GM23338 (cell line): ENCODE data around the gene FZD2. TPM values are rescaled to one million over a fixed set of nuclear protein-coding genes. Genes with fewer than 3 reads are reported as not detected.

Experiments used
- ATAC-seq: fragments of 200-7000 bp; cut with Tn5 transposase; 3 replicates; pipeline ENCODE4 v1.9.1; 2020
- DNase-seq: peaks from one replicate; pipeline ENCODE4 v3.0.0-alpha.2; 2015; ENCODE audit warnings: low spot score
- H2AFZ ChIP-seq: fragments of 200-600 bp; sonication (generic); 2 replicates; pipeline ENCODE4 v1.8.0; 2016; ENCODE audit warnings: antibody characterized with exemption, mild to moderate bottlenecking, moderate library complexity
- H3F3A ChIP-seq: fragments of 200-600 bp; sonication (generic); replicated peaks from 2 replicates; pipeline ENCODE4 v1.8.0; 2017; ENCODE audit warnings: antibody characterized with exemption, mixed run types, low read depth
- H3K27ac ChIP-seq: fragments of 200-600 bp; sonication (generic); 2 replicates; pipeline ENCODE4 v1.6.1; 2016; ENCODE audit warnings: low read depth
- H3K27me3 ChIP-seq: fragments of 200-600 bp; sonication (generic); 2 replicates; pipeline ENCODE4 v1.8.0; 2016; ENCODE audit warnings: mild to moderate bottlenecking, mixed run types, moderate library complexity; ENCODE audit not compliant: insufficient read depth
- H3K36me3 ChIP-seq: fragments of 200-600 bp; sonication (generic); 2 replicates; pipeline ENCODE4 v1.8.0; 2016; ENCODE audit warnings: mild to moderate bottlenecking; ENCODE audit not compliant: insufficient read depth
- H3K4me1 ChIP-seq: fragments of 200-600 bp; sonication (generic); 2 replicates; pipeline ENCODE4 v1.8.0; 2016; ENCODE audit warnings: mild to moderate bottlenecking, moderate library complexity; ENCODE audit not compliant: insufficient read depth
- H3K4me2 ChIP-seq: fragments of 200-600 bp; sonication (generic); 2 replicates; pipeline ENCODE4 v1.7.1; 2017; ENCODE audit warnings: mixed run types
- H3K4me3 ChIP-seq: fragments of 200-600 bp; sonication (generic); 2 replicates; pipeline ENCODE4 v1.6.1; 2016; ENCODE audit warnings: mixed run types
- H3K79me2 ChIP-seq: fragments of 200-600 bp; sonication (generic); replicated peaks from 2 replicates; pipeline ENCODE4 v1.8.0; 2017; ENCODE audit warnings: mild to moderate bottlenecking; ENCODE audit not compliant: insufficient read depth
- H3K9me2 ChIP-seq: fragments of 200-600 bp; sonication (generic); 2 replicates; pipeline ENCODE4 v1.8.0; 2017; ENCODE audit not compliant: insufficient read depth
- H4K20me1 ChIP-seq: fragments of 200-600 bp; sonication (generic); replicated peaks from 2 replicates; pipeline ENCODE4 v1.8.0; 2017; ENCODE audit warnings: mild to moderate bottlenecking; ENCODE audit not compliant: insufficient read depth
- H3K27ac Mint-ChIP-seq: 2 replicates; pipeline ENCODE4 v1.8.0; 2020; ENCODE audit warnings: inconsistent platforms, mild to moderate bottlenecking, moderate library complexity, mixed read lengths
- H3K27me3 Mint-ChIP-seq: 3 replicates; pipeline ENCODE4 v1.8.0; 2022; ENCODE audit warnings: low read depth, mild to moderate bottlenecking, moderate library complexity, mixed read lengths, inconsistent platforms; ENCODE audit not compliant: insufficient read depth, poor library complexity
- H3K36me3 Mint-ChIP-seq: 3 replicates; pipeline ENCODE4 v1.8.0; 2021; ENCODE audit warnings: low read depth, mild to moderate bottlenecking, inconsistent platforms, moderate library complexity, mixed read lengths
- H3K4me1 Mint-ChIP-seq: 3 replicates; pipeline ENCODE4 v1.8.0; 2020; ENCODE audit warnings: mild to moderate bottlenecking, inconsistent platforms, mixed read lengths
- H3K4me3 Mint-ChIP-seq: 3 replicates; pipeline ENCODE4 v1.8.0; 2021; ENCODE audit warnings: moderate library complexity, mild to moderate bottlenecking, inconsistent platforms, mixed read lengths
- H3K9me3 Mint-ChIP-seq: 3 replicates; pipeline ENCODE4 v1.8.0; 2020; ENCODE audit warnings: moderate library complexity, mild to moderate bottlenecking, inconsistent platforms, mixed read lengths
- CREB1 ChIP-seq: fragments of 250-450 bp; sonication (Bioruptor Pico); IDR thresholded peaks from 2 replicates; pipeline ENCODE4 v1.5.0; 2020; ENCODE audit warnings: low read depth, mild to moderate bottlenecking, moderate library complexity
- CTCF ChIP-seq, 2 experiments: fragments of 200-600 bp in 1 of 2; sonication (generic) in 1 of 2; conservative IDR thresholded peaks; 2 replicates each; pipeline versions ENCODE4 v1.5.1 to v1.6.1; 2016 to 2017; ENCODE audit warnings: antibody characterized with exemption in 2 of 2, low read depth in 2 of 2, mild to moderate bottlenecking in 2 of 2, moderate library complexity in 1 of 2
- EZH2 ChIP-seq: fragments of 200-600 bp; sonication (generic); IDR thresholded peaks from one replicate; pipeline ENCODE4 v1.8.0; 2017; ENCODE audit warnings: antibody characterized with exemption, mild to moderate bottlenecking, low read depth; ENCODE audit not compliant: unreplicated experiment
- EZH2phosphoT487 ChIP-seq: fragments of 200-600 bp; sonication (generic); IDR thresholded peaks from one replicate; pipeline ENCODE4 v1.8.1; 2018; ENCODE audit warnings: antibody characterized with exemption; ENCODE audit not compliant: unreplicated experiment
- JUNB ChIP-seq: IDR thresholded peaks from one replicate; pipeline ENCODE4 v1.6.1; 2016; ENCODE audit warnings: antibody characterized with exemption; ENCODE audit not compliant: unreplicated experiment
- NANOG ChIP-seq: IDR thresholded peaks from 2 replicates; pipeline ENCODE4 v1.6.1; 2016; ENCODE audit warnings: antibody characterized with exemption, borderline replicate concordance
- POLR2AphosphoS5 ChIP-seq: IDR thresholded peaks from 2 replicates; pipeline ENCODE4 v1.6.1; 2016; ENCODE audit warnings: antibody characterized with exemption, low read depth
- STAT1 ChIP-seq: IDR thresholded peaks from one replicate; pipeline ENCODE4 v1.6.1; 2016; ENCODE audit warnings: antibody characterized with exemption; ENCODE audit not compliant: unreplicated experiment
- ZNF114 ChIP-seq: fragments of 250-450 bp; sonication (Bioruptor Pico); IDR thresholded peaks from 2 replicates; pipeline ENCODE4 v1.5.0; 2020; ENCODE audit warnings: mild to moderate bottlenecking, moderate library complexity
- ZNF331 ChIP-seq: fragments of 250-450 bp; sonication (Bioruptor Pico); IDR thresholded peaks from 2 replicates; pipeline ENCODE4 v1.5.0; 2020; ENCODE audit warnings: low read depth, mild to moderate bottlenecking, moderate library complexity
- ZNF462 ChIP-seq: fragments of 250-450 bp; sonication (Bioruptor Pico); IDR thresholded peaks from 2 replicates; pipeline ENCODE4 v1.5.0; 2020; ENCODE audit warnings: mild to moderate bottlenecking, moderate library complexity
- polyA plus RNA-seq: library from polyadenylated mRNA; unstranded; fragments of >200 nt; fragmentation: Nextera tagmentation; extraction: Ambion mirVana; gene quantifications from 2 replicates; pipeline ENCODE4 v1.2.1, GENCODE V29; 2016
- total RNA-seq: library from RNA; depleted of rRNA; stranded (reverse); fragments of >200 nt; shearing (Covaris generic); gene quantifications from 2 replicates; pipeline ENCODE4 v1.2.3, GENCODE V29; 2014
- TF ChIP-seq, protein P1 (sequence below): IDR thresholded peaks from 2 replicates; pipeline ENCODE4 v1.6.1; 2016; ENCODE audit warnings: antibody characterized with exemption
- TF ChIP-seq, protein P2 (sequence below): IDR thresholded peaks from one replicate; pipeline ENCODE4 v1.6.1; 2018; ENCODE audit warnings: antibody characterized with exemption; ENCODE audit not compliant: unreplicated experiment

Gene FZD2
- total and polyA plus RNA-seq, 2 experiments from 2014 or later, result 6.2 to 7.6 TPM

GRCh38 chr17:44606658-44607057 is 49.4 kb downstream of the FZD2 start:
- Histone ChIP-seq H3K79me2 (no peaks in the 10 kb centered on the region), H3K27me3 (no peaks in the 10 kb centered on the region), H3F3A (no peaks in the 10 kb centered on the region), H3K4me2 (no peak overlapping the region), H3K4me1 (peaks cover 12% of the 10 kb centered on the region), H3K36me3 (no peaks in the 10 kb centered on the region), H2AFZ (no peak overlapping the region), H3K9me2 (0 out of 2 replicates have a peak, but pooled peaks cover 3% of the 10 kb centered on the region), H4K20me1 (no peaks in the 10 kb centered on the region), H3K4me3 (no peak overlapping the region), H3K27ac (no peak overlapping the region)
- H3K4me1 Mint-ChIP-seq, result peaks cover 41% of the 10 kb centered on the region
- H3K4me3 Mint-ChIP-seq, result no peak overlapping the region
- no peaks in the 10 kb centered on the region for H3K9me3 Mint-ChIP-seq
- ATAC-seq, result no peak
- no peak overlapping the region for H3K27ac Mint-ChIP-seq
- H3K27me3 Mint-ChIP-seq, result peaks cover 6% of the 10 kb centered on the region
- no peak for TF ChIP-seq ZNF462 (CRISPR knock-in tag)
- TF ChIP-seq CTCF (conservative IDR thresholded peaks at IDR 0.05; ENCODE audit: low read depth in 2 of 2), result no peak
- TF ChIP-seq, protein P1, sequence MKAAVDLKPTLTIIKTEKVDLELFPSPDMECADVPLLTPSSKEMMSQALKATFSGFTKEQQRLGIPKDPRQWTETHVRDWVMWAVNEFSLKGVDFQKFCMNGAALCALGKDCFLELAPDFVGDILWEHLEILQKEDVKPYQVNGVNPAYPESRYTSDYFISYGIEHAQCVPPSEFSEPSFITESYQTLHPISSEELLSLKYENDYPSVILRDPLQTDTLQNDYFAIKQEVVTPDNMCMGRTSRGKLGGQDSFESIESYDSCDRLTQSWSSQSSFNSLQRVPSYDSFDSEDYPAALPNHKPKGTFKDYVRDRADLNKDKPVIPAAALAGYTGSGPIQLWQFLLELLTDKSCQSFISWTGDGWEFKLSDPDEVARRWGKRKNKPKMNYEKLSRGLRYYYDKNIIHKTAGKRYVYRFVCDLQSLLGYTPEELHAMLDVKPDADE, result no peak
- no peak for TF ChIP-seq JUNB
- no peak for TF ChIP-seq ZNF114 (CRISPR knock-in tag)
- TF ChIP-seq CREB1 (CRISPR knock-in tag), result no peak
- no peak for TF ChIP-seq NANOG
- TF ChIP-seq, protein P2, sequence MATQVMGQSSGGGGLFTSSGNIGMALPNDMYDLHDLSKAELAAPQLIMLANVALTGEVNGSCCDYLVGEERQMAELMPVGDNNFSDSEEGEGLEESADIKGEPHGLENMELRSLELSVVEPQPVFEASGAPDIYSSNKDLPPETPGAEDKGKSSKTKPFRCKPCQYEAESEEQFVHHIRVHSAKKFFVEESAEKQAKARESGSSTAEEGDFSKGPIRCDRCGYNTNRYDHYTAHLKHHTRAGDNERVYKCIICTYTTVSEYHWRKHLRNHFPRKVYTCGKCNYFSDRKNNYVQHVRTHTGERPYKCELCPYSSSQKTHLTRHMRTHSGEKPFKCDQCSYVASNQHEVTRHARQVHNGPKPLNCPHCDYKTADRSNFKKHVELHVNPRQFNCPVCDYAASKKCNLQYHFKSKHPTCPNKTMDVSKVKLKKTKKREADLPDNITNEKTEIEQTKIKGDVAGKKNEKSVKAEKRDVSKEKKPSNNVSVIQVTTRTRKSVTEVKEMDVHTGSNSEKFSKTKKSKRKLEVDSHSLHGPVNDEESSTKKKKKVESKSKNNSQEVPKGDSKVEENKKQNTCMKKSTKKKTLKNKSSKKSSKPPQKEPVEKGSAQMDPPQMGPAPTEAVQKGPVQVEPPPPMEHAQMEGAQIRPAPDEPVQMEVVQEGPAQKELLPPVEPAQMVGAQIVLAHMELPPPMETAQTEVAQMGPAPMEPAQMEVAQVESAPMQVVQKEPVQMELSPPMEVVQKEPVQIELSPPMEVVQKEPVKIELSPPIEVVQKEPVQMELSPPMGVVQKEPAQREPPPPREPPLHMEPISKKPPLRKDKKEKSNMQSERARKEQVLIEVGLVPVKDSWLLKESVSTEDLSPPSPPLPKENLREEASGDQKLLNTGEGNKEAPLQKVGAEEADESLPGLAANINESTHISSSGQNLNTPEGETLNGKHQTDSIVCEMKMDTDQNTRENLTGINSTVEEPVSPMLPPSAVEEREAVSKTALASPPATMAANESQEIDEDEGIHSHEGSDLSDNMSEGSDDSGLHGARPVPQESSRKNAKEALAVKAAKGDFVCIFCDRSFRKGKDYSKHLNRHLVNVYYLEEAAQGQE, result no peak
- no peak for TF ChIP-seq EZH2
- TF ChIP-seq POLR2AphosphoS5, result no peak
- no peak for TF ChIP-seq STAT1
- TF ChIP-seq EZH2phosphoT487, result no peak
- no peak for TF ChIP-seq ZNF331 (CRISPR knock-in tag)
- no peaks in the 10 kb centered on the region; the same call in 2 of the 3 replicates for H3K36me3 Mint-ChIP-seq
- DNase-seq, result no peak
